Tibial nerve (tissue), 4 donors: Measurements from ENCODE around the gene ETDA.

Experiments
- CTCF ChIP-seq, 5 experiments: fragments of 200-600 bp in 3 of 5; fragments of 450-650 bp in 2 of 5; sonication (generic) in 3 of 5; IDR thresholded peaks; one replicate each; pipeline ENCODE4 v1.5.1; 2016 to 2019; ENCODE audit warnings: antibody characterized with exemption in 5 of 5, mild to moderate bottlenecking in 3 of 5, moderate library complexity in 2 of 5
- EP300 ChIP-seq, 2 donors: sonication (generic); formaldehyde crosslinking; IDR thresholded peaks; one replicate each; pipeline ENCODE4 v1.6.1; 2017; ENCODE audit warnings: antibody characterized with exemption in 2 of 2, mild to moderate bottlenecking in 1 of 2

- no peak for TF ChIP-seq CTCF (IDR thresholded peaks at IDR 0.05)
- no peak for TF ChIP-seq EP300 (IDR thresholded peaks at IDR 0.05)
Observed at GRCh38 chrX:135295944-135296305, 44.1 kb downstream of the ETDA start.
